ENCODE data around the gene BBOX1.
"Not testable (repeated sequence)": the region's sequence is repeated elsewhere in the genome, so short reads cannot be mapped to it uniquely, and the experiment has no call there.

BBOX1 gene

DNA sequence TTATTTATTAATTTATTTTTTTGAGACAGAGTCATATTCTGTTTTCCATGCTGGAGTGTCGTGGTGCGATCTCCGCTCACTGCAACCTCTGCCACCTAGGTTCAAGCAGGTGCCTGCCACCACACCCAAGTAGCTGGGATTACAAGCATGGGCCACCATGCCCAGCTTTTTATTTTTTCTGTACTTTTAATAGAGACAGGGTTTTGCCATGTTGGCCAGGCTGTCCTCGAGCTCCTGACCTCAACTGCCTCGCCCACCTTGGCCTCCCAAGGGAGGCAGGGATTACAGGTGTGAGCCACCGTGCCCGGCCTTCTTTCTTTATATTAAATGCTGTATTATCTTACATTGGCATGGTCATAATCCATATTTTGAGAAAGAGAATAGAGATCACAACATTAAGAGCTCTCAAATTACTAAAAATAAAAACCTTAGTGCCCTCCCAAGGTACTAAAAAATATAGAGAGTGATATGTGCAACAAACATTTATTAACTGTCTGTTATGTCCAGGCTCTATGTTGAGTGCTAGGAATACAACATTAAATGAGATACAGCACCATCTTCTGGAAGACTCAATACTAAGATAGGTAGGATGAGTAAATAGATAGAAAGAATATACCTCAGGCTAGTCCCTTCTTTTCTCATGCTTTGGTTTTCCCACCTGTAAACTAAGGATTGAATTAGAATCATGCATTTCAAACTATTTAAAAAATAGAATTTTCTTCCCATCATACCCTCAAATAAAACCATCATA, 84.1 kb downstream of the BBOX1 start:
- no peak for DNase-seq (ENCODE audit: low read depth in 2 of 2)

GRCh38 chr11:27129686-27130085, 89.1 kb downstream of the BBOX1 start:
- DNase-seq (ENCODE audit: low read depth in 2 of 2): no peak

DNA sequence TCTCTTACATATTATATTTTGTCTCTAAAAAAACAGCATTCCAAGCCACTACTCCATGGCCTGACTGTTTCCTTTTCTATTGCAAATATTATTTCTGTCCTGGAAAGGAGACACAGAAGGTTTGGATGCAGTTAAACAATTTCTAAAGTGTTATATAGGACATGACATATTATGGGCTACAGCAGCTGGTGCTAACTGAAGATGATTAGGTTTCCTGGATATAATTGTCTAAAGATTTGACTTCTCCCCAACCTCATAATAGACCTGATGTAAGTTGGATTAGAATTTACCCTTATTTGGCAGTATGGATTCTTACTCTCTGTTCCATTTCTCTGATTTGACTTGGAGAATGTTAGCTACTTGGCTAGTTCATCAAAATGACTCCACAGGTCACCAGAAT, 90.2 kb downstream of the BBOX1 start:
- no peak for DNase-seq (ENCODE audit: low read depth in 2 of 2)

GRCh38 chr11:27135924-27136329, 95.3 kb downstream of the BBOX1 start:
- DNase-seq (ENCODE audit: low read depth in 2 of 2): not testable (repeated sequence)

GRCh38 chr11:27138716-27139115, 98.1 kb downstream of the BBOX1 start:
- DNase-seq (ENCODE audit: low read depth in 2 of 2): no peak

DNA sequence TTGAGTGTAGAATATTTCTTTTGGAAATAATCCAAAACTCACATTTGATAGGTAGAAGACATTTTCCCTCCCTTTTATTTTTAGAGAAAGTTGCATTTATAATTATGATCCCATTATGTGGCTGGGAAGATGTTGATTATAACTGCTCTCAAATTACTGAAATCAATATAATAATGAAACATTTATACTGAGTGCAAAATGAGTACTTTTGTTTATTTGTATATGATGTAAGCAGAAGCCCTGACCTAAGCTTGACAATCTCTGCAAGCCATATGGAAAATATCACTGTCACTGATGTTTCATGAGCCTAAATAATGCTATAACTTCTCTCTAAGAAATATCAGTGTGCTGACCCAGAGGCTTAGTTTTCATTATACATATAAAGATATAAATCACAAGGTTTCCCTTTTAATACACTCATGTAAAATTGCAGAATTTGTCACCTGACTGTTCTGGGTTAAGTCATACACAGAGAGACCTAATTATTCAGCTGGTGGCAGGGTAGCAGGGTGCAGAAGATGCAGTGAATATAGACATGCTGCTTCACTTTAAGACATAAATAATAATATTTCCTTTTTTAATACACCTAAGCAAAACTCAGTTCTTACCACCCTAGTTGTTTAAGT, 99.2 kb downstream of the BBOX1 start:
- DNase-seq (ENCODE audit: low read depth in 2 of 2): no peak

DNA sequence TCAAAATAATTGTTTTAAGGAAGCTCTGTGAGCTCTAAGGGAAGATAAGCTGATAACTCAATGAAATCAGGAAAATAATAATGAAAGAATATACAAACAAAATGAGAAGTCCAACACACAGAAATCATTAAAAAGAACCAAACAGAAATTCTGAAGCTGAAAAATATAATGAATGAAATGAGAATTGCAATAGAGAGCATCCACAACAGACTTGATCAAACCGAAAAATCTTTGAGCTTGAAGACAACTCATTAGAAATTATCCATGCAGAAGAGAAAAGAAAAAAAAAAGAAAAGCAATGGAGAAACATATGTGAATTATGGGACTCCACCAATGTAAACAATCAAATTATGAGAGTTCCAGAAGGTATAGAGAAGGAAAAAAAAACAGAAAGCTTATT, 101.0 kb downstream of the BBOX1 start:
- DNase-seq (ENCODE audit: low read depth in 2 of 2): no peak

GRCh38 chr11:27147916-27148315, 107.3 kb downstream of the BBOX1 start:
- no peak for DNase-seq (ENCODE audit: low read depth in 2 of 2)

GRCh38 chr11:27148506-27148905, 107.9 kb downstream of the BBOX1 start:
- no peak for DNase-seq (ENCODE audit: low read depth in 2 of 2)

- no peak for DNase-seq (ENCODE audit: low read depth in 2 of 2)
Measured at GRCh38 chr11:27150098-27150497, 109.5 kb downstream of the BBOX1 start.

- no peak for DNase-seq (ENCODE audit: low read depth in 2 of 2)
Measured at GRCh38 chr11:27153136-27153535, 112.5 kb downstream of the BBOX1 start.

DNA sequence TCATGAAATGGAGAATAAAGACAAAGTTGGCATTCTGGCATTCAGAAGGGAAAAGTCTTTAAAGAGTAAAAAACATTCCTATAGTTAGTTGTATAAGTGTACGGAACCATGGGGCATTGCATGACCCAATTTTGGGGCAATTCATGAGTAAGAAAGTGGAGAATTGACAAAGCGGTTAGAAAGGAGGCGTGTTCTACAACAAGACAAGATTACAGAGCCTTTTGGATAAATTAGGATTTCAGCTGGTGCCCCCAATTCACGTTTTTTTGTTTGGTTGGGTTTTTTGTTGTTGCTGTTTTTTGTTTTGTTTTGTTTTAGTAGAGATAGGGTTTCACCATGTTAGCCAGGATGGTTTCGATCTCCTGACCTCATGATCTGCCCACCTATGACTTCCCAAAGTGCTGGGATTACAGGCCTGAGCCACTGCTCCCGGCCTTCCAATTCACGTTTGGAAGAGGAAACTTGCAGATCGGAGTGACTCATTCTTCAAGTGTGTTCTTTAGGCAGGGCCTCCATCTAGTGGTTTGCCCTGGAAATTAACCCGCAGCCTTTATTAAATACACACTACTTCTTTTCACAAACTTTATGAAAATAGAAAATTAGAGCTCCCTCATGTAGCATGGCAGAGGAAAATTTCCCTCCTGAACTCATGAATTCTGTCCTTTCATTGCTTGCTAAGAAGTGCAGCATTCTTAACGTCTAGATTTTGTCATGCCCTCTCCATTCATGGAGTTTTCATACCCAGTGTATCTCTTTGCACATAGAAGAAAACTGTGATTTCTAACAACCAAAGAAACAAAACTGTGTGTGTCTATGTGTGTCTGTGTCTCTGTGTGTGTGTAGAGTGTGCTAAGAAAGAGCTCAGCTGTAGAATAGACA, 118.1 kb downstream of the BBOX1 start:
- no peak for DNase-seq (ENCODE audit: low read depth in 2 of 2)

DNA sequence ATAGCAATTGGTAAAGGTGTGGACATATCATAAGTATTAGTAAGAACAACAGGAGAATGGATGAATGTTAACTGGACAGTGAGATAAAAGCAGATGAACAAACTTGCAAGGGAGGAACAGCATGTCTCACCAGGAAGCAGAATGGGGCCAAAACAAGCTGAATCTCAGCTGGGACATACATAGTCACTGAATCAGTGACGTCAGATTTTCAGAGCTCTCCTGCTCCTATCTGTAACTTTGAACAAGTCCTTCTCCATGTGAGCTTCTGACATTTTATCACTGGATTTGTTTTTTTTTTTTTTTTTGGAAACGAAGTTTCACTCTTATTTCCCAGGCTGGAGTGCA, 118.7 kb downstream of the BBOX1 start:
- no peak for DNase-seq (ENCODE audit: low read depth in 2 of 2)

- DNase-seq (ENCODE audit: low read depth in 2 of 2): no peak
Measured at GRCh38 chr11:27161071-27161470, 120.5 kb downstream of the BBOX1 start.

DNA sequence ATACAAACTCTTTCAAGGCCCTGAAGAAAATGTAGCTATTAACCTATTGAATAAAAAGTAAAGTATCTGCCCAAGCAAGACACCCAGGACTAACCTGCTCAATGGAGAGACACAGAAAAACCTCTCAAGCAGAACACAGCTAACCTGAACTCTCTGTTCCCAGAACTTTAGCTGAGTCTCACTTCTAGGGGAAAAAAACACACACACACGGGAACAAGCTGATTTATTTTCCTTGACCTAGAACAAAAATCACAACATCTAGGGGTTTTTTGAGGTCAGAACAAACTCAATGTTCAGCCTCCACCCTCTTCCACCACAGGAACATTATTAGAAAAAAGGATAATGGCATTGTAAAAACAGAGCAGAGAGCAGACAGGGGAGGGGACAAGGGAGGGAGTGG, 121.6 kb downstream of the BBOX1 start:
- DNase-seq (ENCODE audit: low read depth in 2 of 2): no peak

DNA sequence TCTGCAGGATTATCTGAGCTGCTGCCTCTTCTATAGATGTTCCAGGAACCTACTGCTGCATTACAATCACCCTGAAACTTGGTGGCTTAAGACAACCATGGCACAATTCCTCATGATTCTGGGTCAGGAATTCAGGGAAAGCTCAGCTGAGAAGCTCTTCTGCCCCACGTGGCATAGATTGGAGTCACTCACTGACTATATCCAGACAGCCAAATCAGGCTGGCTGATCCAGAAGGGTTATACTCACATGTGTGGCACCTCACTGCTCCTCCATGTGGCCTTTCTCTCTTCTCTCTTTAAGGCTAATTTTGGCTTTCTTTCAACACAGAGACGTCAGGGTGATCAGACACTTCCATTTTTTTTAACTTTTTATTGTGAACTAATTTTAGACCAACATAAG, 125.5 kb downstream of the BBOX1 start:
- DNase-seq (ENCODE audit: low read depth in 2 of 2): no peak

GRCh38 chr11:27171376-27171958, 130.9 kb downstream of the BBOX1 start:
- DNase-seq (ENCODE audit: low read depth in 2 of 2): no peak

- no peak for DNase-seq (ENCODE audit: low read depth in 2 of 2)
Measured at GRCh38 chr11:27173545-27173944, 132.9 kb downstream of the BBOX1 start.

DNA sequence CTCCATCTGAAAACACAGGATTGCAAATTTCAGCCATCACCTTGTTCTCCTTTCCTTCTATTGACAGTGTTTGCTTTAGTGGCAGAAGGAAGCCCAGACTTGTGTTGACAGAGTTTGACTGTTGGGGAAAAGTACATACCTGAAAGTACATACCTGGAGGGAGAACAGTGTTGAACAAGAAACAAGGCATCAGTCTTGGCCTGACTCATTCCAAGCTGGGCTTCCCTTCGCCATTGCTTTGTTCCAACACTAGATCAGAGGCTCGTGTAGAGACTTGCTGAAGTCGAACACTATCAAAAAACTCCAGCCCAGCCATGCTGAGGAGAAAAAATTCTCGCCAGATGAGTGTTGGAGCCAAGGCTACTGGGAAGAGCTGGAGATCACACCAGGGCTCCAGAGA, 133.4 kb downstream of the BBOX1 start:
- no peak for DNase-seq (ENCODE audit: low read depth in 2 of 2)

GRCh38 chr11:27174672-27175210, 134.1 kb downstream of the BBOX1 start:
- DNase-seq (ENCODE audit: low read depth in 2 of 2): no peak

GRCh38 chr11:27175562-27175961, 134.9 kb downstream of the BBOX1 start:
- DNase-seq (ENCODE audit: low read depth in 2 of 2): not testable (repeated sequence)

Data from stimulated activated CD8-positive, alpha-beta memory T cell treated with anti-CD3 and anti-CD28 coated beads, Interleukin-2, amount 100 ng/mL, for 48 hours (primary cell).